AG20443 (cell line): ENCODE measurements around the gene CSF1.
"Not testable (repeated sequence)": the region's sequence is repeated elsewhere in the genome, so short reads cannot be mapped to it uniquely, and the experiment has no call there.

Experiments
- DNase-seq: peaks from one replicate; pipeline ENCODE4 v3.0.0; 2012; ENCODE audit warnings: low spot score, mixed read lengths

Gene CSF1, protein sequence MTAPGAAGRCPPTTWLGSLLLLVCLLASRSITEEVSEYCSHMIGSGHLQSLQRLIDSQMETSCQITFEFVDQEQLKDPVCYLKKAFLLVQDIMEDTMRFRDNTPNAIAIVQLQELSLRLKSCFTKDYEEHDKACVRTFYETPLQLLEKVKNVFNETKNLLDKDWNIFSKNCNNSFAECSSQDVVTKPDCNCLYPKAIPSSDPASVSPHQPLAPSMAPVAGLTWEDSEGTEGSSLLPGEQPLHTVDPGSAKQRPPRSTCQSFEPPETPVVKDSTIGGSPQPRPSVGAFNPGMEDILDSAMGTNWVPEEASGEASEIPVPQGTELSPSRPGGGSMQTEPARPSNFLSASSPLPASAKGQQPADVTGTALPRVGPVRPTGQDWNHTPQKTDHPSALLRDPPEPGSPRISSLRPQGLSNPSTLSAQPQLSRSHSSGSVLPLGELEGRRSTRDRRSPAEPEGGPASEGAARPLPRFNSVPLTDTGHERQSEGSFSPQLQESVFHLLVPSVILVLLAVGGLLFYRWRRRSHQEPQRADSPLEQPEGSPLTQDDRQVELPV

DNA sequence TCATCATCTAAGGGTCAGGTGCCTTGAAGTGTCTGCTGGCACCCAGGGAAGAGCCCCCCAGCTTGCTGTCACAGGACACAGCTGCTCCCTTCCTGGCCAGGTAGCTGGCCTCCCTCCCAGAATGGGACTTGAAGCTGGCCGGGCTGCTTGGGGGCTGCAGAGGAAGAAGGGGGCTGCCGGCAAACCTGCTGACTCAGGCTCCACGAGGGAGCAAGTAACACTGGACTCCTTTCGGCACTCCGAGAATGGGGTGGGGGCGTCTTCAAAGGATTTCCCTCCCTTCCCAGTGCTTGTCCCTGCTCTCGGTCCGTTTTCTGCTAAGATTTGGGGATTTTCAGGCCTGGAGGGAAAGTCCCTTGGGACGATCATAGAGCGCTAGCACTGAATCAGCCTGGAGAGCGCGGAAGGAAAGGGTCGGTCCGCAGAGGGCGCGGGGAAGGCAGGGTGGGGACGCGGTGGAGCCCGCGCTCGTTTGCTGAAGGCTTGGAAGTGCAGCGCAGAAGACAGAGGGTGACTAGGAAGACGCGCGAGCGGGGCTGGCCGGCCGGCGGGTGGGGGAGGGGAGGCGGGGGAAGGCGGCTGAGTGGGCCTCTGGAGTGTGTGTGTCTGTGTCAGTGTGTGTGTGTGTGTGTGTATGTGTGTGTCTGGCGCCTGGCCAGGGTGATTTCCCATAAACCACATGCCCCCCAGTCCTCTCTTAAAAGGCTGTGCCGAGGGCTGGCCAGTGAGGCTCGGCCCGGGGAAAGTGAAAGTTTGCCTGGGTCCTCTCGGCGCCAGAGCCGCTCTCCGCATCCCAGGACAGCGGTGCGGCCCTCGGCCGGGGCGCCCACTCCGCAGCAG lies at the start of gene CSF1:
Gene CSF1, plus strand, starts transcription at position 727 of the 840 bp plus-strand sequence. CDS start 175 bp downstream, outside the sequence.
- peak; percentile 85 for DNase-seq

- DNase-seq = not testable (repeated sequence)
Observed at GRCh38 chr1:109861616-109862015, 49.0 kb upstream of the CSF1 start.

GRCh38 chr1:109863667-109864046 lies 47.0 kb upstream of the CSF1 start:
- no peak for DNase-seq

DNA sequence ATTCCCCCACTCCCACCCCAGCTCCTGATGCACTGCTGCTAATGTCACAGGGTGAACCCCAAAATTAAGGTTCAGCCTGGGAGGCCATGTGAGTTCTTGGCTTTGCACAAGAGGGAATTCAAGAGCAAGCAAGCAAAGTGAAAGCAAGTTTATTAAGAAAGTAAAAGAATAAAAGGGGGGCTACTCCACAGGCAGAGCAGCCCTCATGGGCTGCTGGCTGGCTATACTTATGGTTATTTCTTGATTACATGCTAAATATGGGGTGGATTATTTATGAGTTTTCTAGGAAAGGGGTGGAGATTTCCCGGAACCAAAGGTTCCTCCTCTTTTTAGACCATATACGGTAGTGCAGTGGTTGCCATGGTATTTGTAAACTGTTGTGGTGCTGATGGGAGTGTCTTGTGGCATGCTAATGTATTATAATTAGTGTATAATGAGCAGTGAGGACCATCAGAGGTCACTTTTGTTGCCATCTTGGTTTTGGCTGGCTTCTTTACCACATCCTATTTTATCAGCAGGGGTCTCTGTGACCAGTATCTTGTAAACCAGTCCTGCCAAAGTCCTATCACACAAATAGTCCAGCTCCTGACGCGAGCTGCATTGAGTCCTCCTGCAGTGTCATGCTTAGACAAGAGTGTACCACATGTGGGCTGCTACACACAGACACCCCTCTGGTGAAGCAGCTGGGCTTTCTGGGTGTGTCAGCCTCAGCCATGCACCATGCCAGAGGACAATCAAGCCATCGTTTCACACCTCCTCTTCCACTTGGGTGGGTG lies 46.4 kb upstream of the CSF1 start:
- DNase-seq = no peak

- DNase-seq = peak; percentile 81
Observed at GRCh38 chr1:109864930-109865612, 45.6 kb upstream of the CSF1 start.

- DNase-seq = no peak
Observed at GRCh38 chr1:109866071-109866470, 44.6 kb upstream of the CSF1 start.

DNA sequence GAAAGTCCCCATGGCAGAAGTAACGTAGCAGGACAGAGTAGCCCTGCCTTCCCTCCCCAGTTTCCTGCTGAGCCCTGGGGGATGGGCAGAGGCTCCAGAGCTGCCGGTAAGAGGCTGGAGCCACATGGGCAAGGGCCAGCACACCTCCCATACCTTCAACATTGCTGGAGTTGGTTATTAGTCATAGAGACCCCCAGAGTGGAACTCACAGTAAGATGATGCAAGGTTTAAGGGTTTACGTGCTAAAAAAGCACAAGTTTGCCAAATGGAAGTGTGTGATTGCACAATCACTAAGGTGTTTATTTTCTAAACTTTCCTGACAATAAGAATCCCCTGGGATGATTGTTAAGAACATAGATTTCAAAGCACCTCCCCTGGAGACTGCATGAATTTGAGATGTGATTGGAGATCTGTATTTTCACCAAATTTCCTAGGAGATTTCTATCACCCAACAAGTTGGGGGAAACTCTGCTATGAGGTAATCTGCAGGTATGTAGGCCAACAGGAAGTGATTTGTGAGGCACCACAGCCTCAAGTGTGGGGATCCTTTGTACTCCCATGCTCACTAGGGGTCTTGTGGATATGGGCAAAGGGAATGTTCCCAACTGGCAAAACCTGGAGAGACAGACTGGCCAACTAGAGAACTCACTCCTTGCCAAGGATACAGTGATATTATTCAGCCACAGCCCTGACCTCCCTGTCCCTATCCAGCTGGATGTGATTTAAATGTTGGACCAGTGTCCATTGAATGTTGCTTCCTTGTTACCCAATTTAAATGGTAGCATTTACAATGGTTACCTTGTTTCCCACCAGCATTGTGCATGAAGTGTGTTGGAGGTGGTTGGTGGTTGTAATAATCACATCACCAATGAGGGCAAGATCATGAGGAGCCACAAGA lies 37.1 kb upstream of the CSF1 start:
- peak; percentile 14 for DNase-seq

- DNase-seq = peak; percentile 6
Observed at GRCh38 chr1:109874445-109874844, 36.2 kb upstream of the CSF1 start.

DNA sequence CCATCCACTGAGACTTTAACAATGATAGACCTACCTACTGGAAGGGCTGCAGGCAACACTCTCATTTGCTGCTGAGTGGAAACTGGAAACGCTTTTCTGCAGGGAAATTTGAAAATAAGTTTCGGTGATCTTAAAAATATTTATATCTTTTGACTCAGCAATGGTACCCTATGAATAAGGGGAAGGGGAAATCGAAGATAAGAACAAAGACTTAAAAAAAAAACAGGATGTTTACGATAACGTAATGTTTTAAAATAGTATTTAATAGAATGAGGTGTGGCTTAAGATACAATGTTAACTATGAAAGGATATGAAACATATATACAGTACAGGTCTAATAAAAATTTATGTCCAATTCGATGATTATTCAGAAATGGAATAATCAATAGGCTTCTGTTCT lies 34.8 kb upstream of the CSF1 start:
- no peak for DNase-seq

- DNase-seq = peak; percentile 51
Observed at GRCh38 chr1:109876617-109877316, 33.9 kb upstream of the CSF1 start.

GRCh38 chr1:109877317-109877771 lies 33.3 kb upstream of the CSF1 start:
- peak; percentile 89 for DNase-seq

GRCh38 chr1:109877776-109878175 lies 32.9 kb upstream of the CSF1 start:
- no peak for DNase-seq

- DNase-seq = no peak
Observed at GRCh38 chr1:109878531-109879104, 32.0 kb upstream of the CSF1 start.

- not testable (repeated sequence) for DNase-seq
Observed at GRCh38 chr1:109879371-109879770, 31.3 kb upstream of the CSF1 start.

DNA sequence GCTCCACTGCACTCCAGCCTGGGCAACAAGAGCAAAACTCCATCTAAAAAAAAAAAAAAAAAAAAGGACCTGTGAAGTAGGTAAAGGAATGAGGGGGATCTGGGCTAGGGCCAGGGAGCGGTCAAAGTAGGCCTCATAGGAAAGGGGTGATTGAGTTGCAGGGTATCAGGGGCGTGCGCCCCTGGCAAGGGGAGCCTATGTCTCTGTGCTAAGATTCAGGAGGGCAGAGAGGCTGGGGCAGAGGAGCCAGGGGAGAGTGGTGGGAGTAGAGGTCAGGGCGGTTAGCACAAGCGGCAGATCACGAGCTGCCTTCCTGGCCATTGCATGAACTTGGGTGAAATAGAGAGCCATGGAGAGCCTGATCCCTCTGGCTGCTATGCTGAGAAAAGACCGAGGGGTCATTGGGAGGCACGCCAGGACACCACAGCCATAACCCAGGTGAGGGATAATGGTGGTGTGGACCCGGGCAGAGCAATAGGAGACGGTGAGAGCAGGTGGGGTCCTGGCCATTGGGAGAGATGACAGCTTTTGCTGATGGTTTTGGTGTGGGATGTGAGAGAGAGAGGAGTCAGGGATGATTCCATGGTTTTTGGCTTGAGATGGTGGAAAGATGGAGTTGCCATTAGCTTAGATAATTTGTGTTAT lies 30.6 kb upstream of the CSF1 start:
- DNase-seq = no peak

GRCh38 chr1:109880971-109881894 lies 29.4 kb upstream of the CSF1 start:
- DNase-seq = no peak

DNA sequence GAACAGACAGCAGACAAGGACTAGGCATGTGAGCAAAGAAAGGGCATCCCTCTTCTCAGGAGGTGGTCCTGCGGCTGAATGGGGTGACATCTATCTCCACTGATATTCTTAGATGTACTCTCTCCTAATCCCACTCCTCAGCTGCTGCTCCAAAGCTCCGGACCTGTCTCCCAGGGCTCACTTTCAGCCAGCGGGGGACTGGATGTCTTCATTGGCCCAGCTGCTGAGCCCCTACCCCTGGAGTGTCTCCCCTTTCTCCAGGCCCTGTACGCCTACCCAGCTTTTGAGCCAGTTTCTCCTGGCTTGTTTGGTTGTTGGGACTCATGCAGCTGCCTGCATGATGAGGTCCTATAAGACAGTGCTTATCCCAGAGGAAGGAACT lies 28.8 kb upstream of the CSF1 start:
- DNase-seq = no peak
